NCI-H146 treated with DMSO at 0.1 percent for 48 hours (cell line): ENCODE measurements around the gene SH2D7.
A peak's percentile ranks its signal among the peaks of the same experiment; 100 is the strongest.
"Not testable (repeated sequence)": the region's sequence is repeated elsewhere in the genome, so short reads cannot be mapped to it uniquely, and the experiment has no call there.

Source experiments
- DNase-seq: peaks from one replicate; lab custom pipeline; 2025; ENCODE audit not compliant: unreplicated experiment; lab: John Stamatoyannopoulos, UW

The SH2D7 gene

DNA sequence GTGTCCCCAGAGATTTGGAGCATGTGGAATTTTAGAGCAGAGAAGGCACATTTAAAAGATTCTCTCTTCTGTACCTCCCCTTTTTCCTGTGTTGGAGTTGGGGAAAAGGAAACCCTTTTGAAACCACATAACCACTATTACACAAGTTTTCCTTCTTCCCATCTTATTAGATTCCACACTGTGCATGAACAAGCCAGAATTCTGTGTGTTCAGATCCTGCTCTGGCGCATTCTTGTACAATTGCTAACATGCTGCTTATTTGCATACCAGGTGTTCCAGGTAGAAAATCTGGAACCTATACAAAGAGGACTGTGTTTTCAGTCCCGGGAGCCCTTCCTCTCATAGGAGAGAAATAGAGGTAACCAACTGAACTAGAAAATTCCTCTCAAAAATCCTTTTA is 41.4 kb downstream of the SH2D7 start:
- DNase-seq, result no peak

DNA sequence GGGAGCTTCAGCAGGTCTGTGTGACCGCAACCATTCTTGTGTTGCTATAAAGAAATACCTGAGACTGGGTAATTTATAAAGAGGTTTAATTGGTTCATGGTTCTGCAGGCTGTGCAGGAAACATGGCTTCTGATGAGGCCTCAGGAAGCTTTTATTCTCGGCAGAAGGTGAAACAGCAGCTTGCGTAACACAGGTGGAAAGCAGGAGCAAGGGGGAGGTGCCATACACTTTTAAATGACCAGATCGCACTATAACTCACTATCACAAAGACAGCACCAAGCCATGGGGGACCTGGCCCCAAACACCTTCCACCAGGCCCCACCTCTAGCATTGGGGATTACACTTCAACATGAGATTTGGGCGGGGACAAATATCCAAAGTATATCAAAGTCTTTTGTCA is 47.2 kb downstream of the SH2D7 start:
- DNase-seq, result no peak

DNA sequence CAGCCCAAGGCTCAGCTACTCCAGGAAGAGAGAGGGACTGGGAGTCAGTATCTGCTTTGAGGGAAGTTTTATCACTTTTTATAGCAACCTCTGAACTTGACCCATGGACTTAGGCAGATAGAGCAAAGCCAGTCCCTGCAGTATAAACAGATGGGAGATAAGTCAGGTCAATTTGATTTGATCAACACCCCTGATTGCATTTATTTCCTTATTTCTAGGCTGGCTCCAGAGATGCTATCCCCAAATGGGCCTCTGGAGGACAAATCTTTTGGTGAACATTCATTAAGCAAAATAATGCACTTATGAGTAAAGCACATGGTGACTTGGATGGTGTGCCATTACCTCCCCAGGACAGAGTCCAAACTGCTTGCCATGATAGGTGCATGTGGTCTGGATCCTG is 47.9 kb downstream of the SH2D7 start:
- DNase-seq, result no peak

DNA sequence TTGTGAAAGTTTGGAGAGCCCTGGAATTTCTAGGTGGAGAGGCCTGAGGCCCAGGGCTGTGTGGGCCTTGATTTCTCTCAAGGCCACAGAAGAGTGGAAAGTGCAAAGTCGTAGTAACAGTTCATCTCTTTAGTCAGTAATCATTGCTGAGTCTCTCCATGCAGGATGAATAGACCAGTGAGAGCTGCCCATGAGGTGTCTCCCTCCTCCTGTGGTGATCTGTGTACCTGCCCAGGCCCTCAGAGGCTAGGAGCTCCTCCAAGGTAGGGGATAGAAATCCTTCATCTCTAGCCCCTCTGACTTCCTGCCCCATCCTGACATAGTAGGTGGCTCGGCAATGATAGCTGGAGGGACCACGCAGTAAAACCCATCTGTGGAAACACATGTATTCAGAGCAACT is 50.0 kb downstream of the SH2D7 start:
- no peak for DNase-seq

DNA sequence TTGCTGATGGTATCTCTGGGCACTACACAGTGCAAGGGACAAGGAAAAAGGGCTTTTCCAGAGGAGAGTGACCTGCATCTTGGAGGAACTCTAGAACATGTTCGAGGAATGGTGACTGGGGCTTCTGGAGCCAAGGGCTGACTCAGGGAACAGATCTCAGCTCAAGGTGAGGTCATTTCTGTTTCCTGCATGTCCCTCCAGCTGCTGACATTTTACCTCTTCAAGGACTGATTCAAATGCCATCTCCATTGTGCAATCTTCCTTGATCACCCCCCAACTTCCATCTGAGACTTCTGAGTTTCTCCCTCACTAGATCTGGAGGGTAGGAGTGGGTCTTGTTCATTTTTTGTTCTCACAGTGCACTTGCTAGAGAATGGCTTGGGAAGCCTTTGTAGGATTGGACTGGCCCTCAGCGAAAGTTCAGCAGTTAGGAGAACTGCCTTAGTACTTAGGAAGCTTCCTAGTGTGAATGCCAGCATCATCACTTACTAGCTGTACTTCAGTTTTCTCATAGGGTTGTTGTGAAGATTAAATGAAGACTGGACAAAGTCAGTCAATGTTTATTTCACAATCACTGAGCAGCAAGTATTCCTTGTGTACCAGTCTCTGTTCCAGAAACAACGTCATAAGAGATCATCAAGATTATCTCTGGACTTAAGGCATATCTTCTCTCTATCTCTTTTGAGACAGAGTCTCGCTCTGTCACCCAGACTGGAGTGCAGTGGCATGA is 54.2 kb downstream of the SH2D7 start:
- DNase-seq, result no peak

DNA sequence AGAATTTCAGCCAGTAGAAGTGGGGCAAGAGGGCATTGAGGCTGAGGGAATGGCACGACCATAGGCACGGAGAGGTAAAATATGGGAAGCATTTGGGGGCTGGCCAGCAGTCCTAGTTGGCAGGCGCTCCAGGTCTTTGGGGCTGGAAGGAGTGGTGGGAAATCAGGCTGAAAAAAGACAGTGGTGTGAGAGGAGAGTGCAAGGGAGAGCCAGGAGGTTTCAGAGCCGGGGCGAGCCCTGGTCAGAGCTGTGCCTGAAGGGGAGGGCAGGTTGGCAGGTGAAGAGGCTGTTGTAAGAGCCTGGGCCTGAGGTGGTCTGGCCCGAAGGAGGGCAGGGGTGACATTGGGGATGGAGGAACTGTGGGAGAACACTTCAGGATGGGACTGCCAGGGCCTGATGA is 55.2 kb downstream of the SH2D7 start:
- no peak for DNase-seq

DNA sequence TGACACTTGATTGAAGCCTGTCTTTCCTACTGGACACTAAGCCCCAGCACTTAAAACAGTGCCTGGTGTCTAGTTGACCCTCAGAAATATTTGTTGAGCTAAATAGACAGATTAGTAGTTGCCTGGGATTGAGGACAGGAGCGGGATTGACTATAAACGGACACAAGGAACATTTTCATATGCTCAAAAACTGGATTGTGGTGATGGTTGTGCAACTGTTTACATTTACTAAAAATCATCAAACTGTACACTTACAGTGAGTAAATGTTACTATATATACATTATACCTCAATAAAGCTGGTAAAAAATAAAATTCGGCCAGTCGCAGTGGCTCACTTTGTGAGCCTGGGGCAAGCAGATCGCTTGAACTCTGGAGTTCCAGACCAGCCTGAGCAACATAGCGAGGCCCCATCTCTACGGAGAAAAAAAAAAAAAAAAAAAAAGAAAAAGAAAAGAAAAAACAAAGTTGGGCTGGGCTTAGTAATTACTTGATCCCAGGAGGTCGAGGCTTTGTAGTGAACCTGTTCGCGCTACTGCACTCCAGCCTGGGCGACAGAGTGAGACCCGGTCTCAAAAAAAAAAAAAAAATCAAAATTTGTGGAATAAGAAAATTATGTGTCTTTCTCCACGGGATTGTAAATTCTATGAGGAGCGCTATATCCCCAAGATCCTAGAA is 56.2 kb downstream of the SH2D7 start:
- no peak for DNase-seq

DNA sequence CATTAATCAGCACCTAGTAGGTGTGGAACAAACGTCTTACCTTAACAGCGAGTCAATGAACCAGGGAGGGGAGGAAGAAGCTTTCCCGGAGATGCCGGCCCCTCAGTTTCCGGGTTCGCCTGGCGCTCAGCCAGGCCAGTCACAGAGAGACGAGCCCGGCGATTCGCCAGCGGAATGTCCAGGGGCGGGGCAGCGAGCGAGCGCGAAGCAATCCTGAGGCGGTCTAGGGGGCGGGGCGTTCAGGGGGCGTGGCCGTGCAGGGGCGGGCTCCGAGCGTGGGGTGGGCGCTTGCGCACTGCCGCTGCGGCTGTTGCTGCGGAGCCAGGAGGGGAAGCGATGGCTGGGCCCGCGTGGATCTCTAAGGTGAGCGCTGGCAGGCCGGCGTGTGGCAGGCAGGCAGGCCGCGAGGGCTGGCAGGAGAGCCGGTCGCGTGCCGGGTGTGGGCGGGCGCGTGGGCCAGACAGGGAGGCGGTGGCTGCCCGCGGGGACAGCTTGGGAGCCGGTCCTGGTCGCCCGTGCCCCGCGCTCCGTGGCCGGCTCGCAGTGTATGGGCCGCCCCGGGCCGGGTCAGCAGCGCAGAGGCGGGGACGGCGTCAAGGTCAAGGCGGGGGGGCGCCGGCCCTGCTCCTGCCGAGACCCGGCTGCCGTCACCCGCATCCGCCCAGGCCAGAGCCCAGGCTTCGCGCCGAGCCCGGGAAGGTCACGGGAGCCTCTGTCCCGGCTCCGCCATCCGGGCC is 56.9 kb downstream of the SH2D7 start, which contains the start of gene IDH3A:
Gene IDH3A (plus strand): TSS at position 295 of the 737 bp plus-strand sequence. CDS start 42 bp downstream, at position 337.
- DNase-seq, result peak; percentile 79

DNA sequence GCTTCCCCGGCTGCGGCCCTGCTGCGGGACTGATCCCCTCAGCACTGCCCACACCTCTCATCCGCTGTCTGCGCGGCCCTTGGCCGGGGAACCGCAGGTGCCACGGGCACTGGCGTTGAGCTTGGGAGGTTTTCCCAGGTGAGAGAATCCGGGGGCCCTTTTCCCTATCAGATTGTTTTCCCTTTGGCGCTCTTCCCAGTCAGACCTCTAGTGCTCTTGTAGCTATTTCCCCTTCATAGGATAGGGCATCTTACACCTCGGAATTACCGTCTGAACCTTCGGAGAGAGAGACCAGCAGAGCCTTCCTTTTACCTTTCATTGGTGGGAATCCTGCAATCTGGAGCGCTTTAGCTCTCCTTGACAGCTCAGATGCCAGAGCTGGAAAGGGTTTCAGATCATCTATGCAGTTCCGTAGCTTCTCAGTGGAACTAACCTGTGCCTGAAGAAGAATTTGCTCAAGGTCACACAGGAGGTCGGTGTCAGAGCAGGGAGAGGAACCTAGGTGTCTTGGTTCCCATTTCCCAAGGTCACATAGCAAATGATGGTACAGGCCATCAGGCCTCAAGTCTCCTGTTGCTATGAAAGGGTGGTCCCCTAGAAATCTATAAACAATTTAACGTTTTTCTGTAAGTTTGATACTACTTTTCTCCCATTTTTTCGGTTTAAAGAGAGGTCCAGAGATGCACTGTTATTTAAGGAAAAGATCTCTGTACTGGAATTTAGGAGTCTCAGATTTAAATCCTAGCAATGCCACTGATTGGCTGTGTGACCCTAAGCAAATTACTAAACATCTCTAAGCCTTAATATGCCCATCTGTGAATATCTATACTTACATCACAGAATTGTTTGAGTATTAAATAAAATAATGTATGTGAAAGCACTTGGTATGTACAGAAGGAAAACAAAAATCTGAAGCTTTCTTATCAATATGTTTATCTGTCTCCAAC is 57.7 kb downstream of the SH2D7 start:
- peak; percentile 5 for DNase-seq

DNA sequence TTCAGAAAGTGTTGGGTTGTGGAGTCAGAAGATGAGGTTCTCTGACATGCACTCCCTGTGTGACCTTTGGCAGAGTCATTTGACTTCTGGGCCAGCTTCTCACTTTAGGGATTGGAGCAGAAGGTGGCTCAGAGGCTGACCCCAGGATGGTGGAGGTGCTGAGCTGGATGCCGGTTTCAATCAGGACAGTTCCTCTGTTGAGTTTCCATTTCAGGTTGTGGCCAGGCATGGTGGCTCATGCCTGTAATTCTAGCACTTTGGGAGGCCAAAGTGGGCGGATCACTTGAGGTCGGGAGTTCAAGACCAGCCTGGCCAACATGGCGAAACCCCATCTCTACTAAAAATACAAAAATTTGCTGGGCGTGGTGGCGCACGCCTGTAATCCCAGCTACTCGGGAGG is 58.7 kb downstream of the SH2D7 start:
- not testable (repeated sequence) for DNase-seq
